ENCODE results near the gene ST7.

ST7 gene

GRCh38 chr7:117127585-117128168 lies 174.4 kb downstream of the ST7 start:
- in situ Hi-C loops (cut with MboI; ENCODE audit: low pct_unique_long_range_greater_than_20kb, low sequenced_read_pairs) = loop anchor here (10.0 kb wide), 1 partner anchor 193 kb away; no protein-coding TSS in a partner anchor
- peak; percentile 45 for DNase-seq

GRCh38 chr7:117129521-117129955 lies 176.2 kb downstream of the ST7 start:
- in situ Hi-C loops (cut with MboI; ENCODE audit: low pct_unique_long_range_greater_than_20kb, low sequenced_read_pairs) = loop anchor here (10.0 kb wide), 1 partner anchor 195 kb away; no protein-coding TSS in a partner anchor
- DNase-seq = no peak

- in situ Hi-C loops (cut with MboI; ENCODE audit: low pct_unique_long_range_greater_than_20kb, low sequenced_read_pairs) = no loop called here
- no peak for DNase-seq
These were observed 177.0 kb downstream of the ST7 start for GRCh38 chr7:117130262-117130661.

GRCh38 chr7:117132321-117133120 lies 179.2 kb downstream of the ST7 start:
- DNase-seq = no peak

GRCh38 chr7:117133125-117133524 lies 179.8 kb downstream of the ST7 start:
- in situ Hi-C loops (cut with MboI; ENCODE audit: low pct_unique_long_range_greater_than_20kb, low sequenced_read_pairs) = no loop called here
- no peak for DNase-seq

More at GRCh38 chr7:117132321-117133120, 179.2 kb downstream of the ST7 start:
- in situ Hi-C loops (cut with MboI; ENCODE audit: low pct_unique_long_range_greater_than_20kb, low sequenced_read_pairs) = no loop called here

- DNase-seq = no peak
- in situ Hi-C loops (cut with MboI; ENCODE audit: low pct_unique_long_range_greater_than_20kb, low sequenced_read_pairs) = no loop called here
These were observed 181.1 kb downstream of the ST7 start for GRCh38 chr7:117134411-117134810.

GRCh38 chr7:117134889-117135552 lies 181.7 kb downstream of the ST7 start:
- peak; percentile 62 for DNase-seq
- in situ Hi-C loops (cut with MboI; ENCODE audit: low pct_unique_long_range_greater_than_20kb, low sequenced_read_pairs) = no loop called here

GRCh38 chr7:117135553-117135891 lies 182.2 kb downstream of the ST7 start:
- no peak for DNase-seq
- in situ Hi-C loops (cut with MboI; ENCODE audit: low pct_unique_long_range_greater_than_20kb, low sequenced_read_pairs) = no loop called here

GRCh38 chr7:117137868-117138267 lies 184.6 kb downstream of the ST7 start:
- in situ Hi-C loops (cut with MboI; ENCODE audit: low pct_unique_long_range_greater_than_20kb, low sequenced_read_pairs) = no loop called here
- DNase-seq = no peak

GRCh38 chr7:117138495-117138894 lies 185.2 kb downstream of the ST7 start:
- no peak for DNase-seq
- in situ Hi-C loops (cut with MboI; ENCODE audit: low pct_unique_long_range_greater_than_20kb, low sequenced_read_pairs) = no loop called here

- no peak for DNase-seq
- in situ Hi-C loops (cut with MboI; ENCODE audit: low pct_unique_long_range_greater_than_20kb, low sequenced_read_pairs) = no loop called here
These were observed 185.7 kb downstream of the ST7 start for GRCh38 chr7:117138981-117139380.

GRCh38 chr7:117139397-117139984 lies 186.2 kb downstream of the ST7 start:
- DNase-seq = no peak
- in situ Hi-C loops (cut with MboI; ENCODE audit: low pct_unique_long_range_greater_than_20kb, low sequenced_read_pairs) = no loop called here

GRCh38 chr7:117140921-117141320 lies 187.6 kb downstream of the ST7 start:
- in situ Hi-C loops (cut with MboI; ENCODE audit: low pct_unique_long_range_greater_than_20kb, low sequenced_read_pairs) = no loop called here

GRCh38 chr7:117143066-117143465 lies 189.8 kb downstream of the ST7 start:
- in situ Hi-C loops (cut with MboI; ENCODE audit: low pct_unique_long_range_greater_than_20kb, low sequenced_read_pairs) = no loop called here
- no peak for DNase-seq

More at GRCh38 chr7:117140921-117141320, 187.6 kb downstream of the ST7 start:
- no peak for DNase-seq

GRCh38 chr7:117143580-117143979 lies 190.3 kb downstream of the ST7 start:
- in situ Hi-C loops (cut with MboI; ENCODE audit: low pct_unique_long_range_greater_than_20kb, low sequenced_read_pairs) = no loop called here
- DNase-seq = no peak

- in situ Hi-C loops (cut with MboI; ENCODE audit: low pct_unique_long_range_greater_than_20kb, low sequenced_read_pairs) = no loop called here
- no peak for DNase-seq
These were observed 192.0 kb downstream of the ST7 start for GRCh38 chr7:117145333-117145732.

GRCh38 chr7:117146059-117146458 lies 192.8 kb downstream of the ST7 start:
- in situ Hi-C loops (cut with MboI; ENCODE audit: low pct_unique_long_range_greater_than_20kb, low sequenced_read_pairs) = no loop called here
- DNase-seq = no peak

- in situ Hi-C loops (cut with MboI; ENCODE audit: low pct_unique_long_range_greater_than_20kb, low sequenced_read_pairs) = no loop called here
- no peak for DNase-seq
These were observed 193.2 kb downstream of the ST7 start for GRCh38 chr7:117146511-117146910.

GRCh38 chr7:117148971-117149370 lies 195.7 kb downstream of the ST7 start:
- in situ Hi-C loops (cut with MboI; ENCODE audit: low pct_unique_long_range_greater_than_20kb, low sequenced_read_pairs) = no loop called here
- DNase-seq = no peak

- DNase-seq = no peak
- in situ Hi-C loops (cut with MboI; ENCODE audit: low pct_unique_long_range_greater_than_20kb, low sequenced_read_pairs) = no loop called here
These were observed 196.4 kb downstream of the ST7 start for GRCh38 chr7:117149692-117150091.

Measured in KBM-7 (cell line).